Measurements from ENCODE around the gene MARCHF5.
"Not testable (repeated sequence)": the region's sequence is repeated elsewhere in the genome, so short reads cannot be mapped to it uniquely, and the experiment has no call there.

MARCHF5 gene

DNA sequence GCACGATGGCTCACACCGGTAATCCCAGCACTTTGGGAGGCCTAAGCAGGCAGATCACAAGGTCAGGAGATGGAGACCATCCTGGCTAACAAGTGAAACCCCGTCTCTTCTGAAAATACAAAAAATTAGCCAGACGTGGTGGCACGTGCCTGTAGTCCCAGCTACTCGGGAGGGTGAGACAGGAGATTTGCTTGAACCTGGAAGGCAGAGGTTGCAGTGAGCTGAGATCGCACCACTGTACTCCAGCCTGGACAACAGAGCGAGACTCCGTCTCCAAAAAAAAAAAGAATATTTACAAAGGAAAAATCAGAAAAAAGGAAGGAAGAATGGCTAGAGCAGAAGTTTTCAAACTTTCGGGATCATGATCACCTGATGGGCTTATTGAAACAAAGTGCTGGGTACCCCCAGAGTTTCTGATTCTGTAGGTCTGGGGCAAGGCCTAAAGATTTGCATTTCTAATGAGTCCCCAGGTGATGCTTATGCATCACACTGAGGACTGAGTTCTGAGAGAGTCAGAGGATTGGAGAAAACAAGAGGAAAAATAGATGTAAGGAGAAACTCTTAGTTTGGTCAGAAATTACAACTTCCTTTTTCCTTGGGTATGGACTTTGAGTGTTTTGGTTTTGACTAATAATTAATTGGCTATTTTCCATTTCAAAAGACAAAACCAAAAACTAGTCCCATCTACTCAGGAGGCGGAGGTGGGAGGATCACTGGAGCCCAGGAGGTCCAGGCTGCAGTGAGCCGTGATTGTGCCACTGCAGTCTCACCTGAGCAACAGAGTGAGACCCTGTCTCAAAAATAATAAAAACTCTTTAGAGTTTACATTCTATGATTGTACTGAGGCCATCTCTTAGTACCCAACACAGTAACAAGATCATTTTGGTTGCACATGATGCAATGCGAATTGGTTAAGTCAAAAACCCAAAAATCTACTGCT lies 14.4 kb downstream of the MARCHF5 start:
- DNase-seq = no peak

DNA sequence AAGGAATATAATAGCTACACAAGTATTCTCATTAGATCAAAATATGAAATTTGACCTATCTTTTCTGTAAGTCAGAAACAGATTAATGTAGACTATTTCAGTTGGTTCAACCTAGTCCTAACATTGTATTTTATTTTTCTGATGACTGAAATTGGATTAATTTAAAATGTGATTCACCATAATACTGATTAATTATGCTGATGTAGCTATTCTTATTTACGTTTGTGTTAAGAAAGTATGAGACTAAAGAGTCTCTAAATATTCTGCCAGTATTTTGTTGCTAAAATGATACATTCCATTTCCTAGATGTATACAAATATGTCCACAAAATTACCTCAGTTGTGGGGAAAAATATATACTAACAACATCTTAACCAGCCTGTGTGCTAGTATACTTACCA lies 18.3 kb downstream of the MARCHF5 start:
- DNase-seq = no peak

DNA sequence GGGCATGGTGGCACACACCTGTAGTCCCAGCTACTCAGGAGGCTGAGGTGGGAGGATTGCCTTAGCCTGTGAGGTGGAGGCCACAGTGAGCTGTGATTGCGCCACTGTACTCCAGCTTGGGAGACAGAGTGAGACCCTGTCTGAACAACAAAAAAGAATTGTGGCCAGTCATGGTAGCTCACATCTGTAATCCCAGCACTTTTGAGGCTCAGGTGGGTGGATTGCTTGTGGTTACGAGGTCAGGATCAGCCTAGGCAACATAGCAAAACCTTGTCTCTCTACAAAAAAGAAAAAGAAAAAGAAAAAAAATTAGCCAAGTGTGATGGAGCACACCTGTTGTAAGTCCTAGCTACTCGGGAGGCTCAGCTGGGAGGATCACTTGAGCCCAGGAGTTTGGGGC lies 22.8 kb downstream of the MARCHF5 start:
- DNase-seq = no peak

DNA sequence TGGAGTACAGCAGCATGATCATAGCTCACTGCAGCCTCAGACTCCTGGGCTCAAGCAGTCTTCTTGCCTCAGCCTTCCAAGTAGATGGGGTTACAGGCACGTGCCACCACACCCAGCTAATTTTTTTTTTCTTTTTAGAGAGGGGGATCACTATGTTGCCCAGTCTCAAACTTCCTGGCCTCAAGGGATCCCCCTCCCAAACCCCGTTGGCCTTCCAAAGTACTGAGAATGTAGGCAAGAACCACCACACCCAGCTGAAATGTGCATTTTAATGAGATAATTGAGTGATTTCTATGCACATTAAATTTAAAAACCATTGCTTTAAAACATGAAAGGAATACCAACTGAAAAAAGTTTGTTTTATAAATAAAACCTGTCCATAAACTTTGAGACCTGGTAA lies 25.6 kb downstream of the MARCHF5 start:
- no peak for DNase-seq

DNA sequence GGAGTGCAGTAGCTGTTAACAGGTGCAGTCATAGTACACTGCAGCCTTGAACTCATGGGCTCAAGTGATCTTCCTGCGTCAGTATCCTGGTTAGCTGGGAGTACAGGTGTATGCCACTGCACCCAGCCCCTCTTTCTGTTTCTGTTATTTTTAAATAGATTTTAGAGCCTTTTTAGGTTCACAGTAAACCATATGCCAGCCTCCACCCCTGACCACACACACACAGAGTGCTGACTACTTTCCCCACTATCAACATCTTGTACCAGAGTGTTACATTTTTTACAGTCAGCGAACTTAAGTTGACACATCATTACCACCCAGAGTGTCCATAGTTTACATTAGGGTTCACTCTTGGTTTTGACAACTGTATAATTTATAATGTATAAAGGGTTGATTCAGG lies 32.1 kb downstream of the MARCHF5 start:
- no peak for DNase-seq

DNA sequence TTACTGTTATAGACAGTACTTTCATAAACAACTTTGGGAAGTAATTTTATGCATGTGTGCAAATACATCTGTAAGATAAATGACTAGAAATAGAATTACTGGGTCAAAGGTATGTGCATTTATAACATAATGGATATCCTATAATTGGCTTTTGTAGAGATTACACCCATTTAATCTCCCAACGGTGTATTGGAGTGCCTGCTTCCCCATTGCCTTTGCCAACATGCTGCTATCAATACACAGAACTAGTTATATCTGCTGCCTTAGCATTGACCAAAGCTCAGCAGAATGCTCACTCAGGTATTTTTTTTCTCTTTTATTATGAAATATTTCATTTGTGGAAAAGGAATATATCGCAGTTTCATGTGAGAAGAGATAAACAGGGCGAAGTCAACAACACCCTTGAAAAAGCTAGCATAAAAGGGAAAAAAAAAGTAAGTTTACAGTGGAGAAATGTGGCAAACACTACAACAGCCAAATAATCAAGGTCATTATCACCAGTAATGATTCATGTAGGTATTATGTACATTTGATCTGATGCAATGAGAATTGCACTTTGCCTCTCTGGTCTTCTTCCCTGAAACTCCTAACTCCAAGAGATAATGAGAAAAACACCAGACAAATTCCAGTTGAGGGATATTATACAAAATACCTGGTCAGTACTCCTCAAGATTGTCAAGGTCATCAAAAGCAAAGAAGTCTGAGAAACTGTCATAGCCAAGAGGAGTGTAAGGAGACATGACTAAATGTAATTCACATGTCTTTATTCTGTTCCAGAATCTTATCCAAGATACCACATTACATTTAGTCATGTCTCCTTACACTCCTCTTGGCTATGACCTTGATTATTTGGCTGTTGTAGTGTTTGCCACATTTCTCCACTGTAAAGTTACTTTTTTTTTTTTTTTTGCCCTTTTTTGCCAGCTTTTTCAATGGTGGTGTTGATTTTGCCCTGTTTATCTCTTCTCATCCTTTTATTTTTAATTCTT lies 36.8 kb downstream of the MARCHF5 start:
- no peak for DNase-seq

DNA sequence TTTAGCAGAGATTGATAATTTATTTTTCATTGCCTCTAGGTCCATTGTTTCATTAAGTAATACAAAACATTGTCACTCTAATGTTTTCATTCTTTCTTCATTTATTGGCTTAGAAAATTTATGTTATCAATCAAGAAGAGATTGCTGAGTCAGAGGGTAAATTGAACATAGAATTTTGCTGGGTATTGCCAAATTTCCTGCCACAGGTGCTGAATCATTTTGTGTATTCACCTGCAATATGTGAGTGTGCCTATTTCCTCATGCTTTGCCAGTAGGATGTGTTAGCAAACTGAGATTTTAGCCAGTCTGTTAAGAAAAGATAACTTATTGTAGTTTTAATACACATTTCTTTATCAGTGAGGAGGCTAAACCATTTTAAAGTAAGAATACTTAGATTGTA lies 38.0 kb downstream of the MARCHF5 start:
- DNase-seq = no peak

DNA sequence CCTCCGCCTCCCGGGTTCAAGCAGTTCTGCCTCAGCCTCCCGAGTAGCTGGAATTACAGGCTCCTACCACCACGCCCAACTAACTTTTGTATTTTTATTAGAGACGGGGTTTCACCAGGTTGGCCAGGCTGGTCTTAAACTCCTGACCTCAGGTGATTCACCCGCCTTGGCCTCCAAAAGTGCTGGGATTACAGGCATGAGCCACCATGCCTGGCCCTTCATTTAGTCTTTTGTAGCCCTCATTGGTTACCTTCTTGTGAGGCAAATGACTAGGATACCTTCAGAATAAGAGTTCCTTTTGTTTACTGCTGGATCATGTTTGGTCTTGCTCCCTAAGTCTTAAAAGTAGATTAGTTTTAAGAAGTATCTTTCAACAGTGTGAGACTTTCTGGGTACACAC lies 39.0 kb downstream of the MARCHF5 start:
- DNase-seq = not testable (repeated sequence)

DNA sequence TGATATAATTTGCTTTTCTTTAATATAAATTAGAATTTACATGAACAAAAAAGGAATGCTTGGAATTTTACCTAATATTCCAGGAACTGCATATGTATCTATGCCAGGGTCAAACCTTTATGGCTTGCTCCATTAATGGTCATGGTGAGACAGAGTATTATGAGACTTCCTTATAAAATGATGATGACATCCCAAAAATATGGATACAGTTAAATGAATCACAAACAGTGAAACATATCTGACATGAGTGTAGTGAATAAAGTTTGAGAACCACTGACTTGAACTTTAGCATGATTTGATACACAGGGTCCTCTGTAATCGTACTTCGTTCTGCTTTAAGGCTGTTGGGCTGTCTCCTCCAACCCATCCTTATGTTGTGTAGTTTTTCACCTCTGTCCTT lies 51.8 kb downstream of the MARCHF5 start:
- DNase-seq = no peak

DNA sequence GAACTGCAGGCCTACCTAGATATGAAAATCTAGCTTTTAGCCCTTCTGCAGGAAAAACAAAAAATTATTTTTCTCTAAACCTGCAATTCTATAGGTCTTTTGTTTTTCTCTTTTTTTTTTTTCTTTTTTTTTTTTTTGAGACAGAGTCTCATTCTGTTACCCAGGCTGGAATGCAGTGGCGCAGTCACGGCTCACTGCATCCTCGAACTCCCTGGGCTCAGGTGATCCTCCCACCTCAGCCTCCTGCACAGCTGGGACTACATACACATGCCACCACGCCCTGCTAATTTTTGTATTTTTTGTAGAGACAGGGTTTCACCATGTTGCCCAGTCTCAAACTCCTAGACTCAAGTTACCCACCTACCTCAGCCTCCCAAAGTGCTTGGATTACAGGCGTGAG lies 54.6 kb downstream of the MARCHF5 start:
- DNase-seq = not testable (repeated sequence)

DNA sequence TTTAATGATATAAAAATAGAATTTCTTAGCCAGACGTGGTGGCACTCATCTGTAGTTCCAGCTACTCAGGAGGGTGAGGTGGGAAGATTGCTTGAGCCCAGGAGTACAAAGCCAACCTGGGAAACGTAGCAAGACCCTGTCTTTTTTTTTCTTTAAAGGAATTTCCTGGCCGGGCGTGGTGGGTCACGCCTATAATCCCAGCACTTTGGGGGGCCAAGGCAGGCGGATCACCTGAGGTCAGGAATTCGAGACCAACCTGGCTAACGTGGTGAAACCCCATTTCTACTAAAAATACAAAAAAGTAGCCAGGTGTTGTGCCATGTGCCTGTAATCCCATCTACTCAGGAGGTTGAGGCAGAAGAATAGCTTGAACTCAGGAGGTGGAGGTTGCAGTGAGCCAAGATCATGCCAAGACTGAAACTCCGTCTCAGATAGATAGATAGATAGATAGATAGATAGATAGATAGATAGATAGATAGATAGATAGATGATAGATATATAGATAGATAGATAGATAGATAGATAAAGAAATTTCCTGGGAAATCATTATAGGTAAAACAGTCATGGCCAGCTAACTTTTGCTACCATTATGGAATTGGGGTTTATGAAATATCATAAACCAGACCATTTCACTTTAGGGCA lies 56.2 kb downstream of the MARCHF5 start:
- DNase-seq = not testable (repeated sequence)

DNA sequence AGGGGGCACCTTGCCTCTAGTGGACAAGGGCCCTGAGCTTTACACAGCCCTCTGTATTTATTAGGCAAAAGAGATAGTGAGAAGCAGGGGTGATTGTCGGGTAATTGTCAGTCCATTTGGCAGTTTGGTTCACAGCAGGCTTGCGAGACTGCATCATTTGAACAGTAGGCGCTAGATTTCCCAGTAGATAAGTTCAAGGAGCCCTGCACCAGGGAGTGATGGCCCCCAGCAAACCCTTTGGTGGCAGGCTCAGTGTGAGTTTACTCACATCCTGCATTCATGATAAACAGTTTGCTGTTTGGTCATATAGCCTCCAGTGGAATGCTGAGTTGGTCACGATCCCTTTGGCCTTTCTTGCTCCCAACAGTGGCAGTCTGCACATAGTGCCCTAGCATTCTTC lies 59.4 kb downstream of the MARCHF5 start:
- DNase-seq = no peak

DNA sequence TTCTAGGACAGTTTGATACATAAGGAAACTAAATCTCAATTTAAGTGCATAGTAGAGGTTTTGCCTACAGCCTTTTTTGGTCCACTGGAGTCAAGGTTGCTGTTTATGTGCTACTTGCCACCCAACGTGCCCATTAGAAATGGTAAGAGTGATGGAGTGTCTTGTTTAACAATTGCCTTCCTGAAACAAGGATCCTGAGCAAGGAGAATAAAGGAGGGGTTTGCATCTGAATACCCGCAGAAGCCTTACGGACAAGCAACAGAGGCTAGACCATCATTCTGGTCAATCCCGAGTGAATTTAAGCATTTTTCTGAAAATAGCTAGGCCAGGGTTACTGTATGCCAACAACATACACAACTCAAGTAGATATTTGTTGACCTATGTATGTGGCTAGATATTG lies 63.6 kb downstream of the MARCHF5 start:
- DNase-seq = no peak

DNA sequence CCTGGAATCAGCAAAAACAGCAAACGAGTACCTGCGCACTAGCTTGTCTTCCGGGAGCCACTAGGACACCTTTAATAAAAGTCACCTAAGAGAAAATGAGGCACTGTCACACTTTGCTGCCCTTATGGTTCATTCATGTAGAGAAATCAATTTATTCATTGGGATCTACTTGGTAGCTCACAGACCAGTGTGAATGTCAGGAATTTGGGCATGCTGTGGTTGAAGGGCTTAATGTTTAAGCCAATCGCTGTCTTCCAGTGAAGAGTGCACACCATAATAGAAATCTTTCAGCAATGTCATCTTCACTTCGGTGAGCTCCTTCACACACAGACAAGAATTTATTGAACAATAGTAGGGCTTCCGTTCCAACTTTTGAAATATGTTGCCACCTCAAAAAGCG lies 65.1 kb downstream of the MARCHF5 start:
- no peak for DNase-seq

DNA sequence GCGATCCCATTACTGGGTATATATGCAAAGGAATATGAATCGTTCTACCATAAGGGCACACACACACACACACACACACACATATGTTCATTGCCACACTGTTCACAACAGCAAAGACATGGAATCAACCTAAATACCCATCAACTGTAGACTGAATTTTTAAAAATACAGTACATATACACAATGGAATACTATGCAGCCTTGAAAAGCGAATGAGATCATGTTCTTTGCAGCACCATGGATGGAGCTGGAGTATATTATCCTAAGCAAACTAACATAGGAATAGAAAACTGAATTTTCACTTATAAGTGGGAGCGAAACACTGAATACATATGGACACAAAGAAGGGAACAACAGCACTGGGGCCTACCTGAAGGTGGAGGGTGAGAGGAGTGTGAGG lies 72.5 kb downstream of the MARCHF5 start:
- no peak for DNase-seq

DNA sequence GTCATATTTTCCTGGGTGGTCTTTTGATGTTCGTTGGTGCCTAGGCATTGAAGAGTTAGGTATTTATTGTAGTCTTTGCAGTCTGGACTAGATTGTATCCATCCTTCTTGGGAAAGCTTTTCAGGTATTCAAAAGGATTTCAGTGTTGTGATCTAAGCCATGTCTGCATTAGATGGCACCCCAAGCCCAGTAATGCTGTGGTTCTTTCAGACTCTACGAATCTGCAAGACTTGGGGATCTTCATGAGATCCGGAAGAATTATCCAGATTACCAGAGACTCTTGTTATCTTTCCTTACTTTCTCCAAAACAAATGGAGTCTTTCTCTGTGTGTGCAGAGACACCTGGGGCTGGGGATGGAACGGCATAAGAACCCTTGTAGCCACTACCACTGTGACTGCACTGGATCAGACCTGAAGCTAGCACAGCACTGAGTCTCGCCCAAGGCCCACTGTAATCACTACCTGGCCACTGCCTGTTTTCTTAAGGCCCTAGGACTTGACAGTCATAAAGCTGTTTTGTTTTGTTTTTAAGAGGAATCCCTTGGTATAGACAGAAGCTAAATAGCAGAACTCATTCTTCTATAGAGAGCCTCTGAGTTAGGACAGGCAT lies 75.5 kb downstream of the MARCHF5 start:
- DNase-seq = no peak

DNA sequence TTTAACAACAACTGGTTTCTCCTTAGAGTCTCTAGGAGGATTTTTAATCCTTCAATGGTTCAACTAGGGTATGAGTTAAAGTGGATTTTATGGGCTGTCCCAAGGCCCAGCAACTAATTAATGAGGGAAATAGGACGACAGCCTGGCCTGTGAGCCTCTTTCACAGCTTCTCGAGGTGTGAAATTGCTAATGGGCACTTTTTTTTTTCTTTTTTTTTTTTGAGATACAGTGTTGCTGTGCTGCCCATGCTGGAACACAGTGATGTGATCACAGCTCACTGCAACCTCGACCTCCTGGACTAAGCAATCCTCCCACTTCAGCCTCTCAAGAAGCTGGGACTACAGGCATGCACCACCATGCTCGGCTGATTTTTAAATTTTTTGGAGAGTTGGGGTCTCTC lies 87.0 kb downstream of the MARCHF5 start:
- no peak for DNase-seq

DNA sequence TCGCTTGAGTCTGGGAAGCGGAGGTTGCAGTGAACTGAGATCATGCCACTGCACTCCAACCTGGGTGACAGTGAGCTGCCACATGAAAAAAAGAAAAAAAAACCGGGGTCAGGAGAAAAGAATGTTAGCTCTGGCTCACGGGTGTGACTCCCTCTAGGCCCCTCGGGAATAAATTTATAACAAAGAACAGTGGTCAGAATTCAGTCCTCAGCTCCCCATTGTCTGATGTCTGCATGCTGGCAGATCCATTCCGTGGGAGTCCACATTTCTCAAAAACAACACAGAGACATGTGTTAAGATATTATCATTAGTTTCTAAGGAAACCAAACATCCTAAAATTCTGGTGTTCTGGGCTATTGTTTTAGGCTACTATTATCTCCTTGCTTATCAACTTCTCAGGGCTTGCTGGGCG lies 90.6 kb downstream of the MARCHF5 start:
- DNase-seq = no peak

DNA sequence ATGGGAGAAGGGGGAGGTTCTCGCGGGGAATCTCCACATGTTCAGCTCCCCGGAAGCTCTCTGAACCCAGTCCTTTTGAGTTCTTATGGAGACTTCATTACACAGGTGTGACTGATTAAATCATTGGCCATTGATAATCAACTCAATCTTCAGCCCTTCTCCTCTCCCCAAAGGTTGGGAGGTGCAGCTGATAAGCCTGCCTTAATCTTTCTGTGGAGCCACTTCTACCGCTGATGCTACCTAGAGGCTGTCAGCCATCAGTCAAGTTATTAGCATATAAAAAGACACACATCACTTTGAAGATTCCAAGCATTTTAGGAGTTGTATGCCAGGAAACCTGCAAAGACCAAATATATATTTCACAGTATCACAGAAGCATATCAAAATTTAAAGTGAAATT lies 91.7 kb downstream of the MARCHF5 start:
- DNase-seq = no peak

DNA sequence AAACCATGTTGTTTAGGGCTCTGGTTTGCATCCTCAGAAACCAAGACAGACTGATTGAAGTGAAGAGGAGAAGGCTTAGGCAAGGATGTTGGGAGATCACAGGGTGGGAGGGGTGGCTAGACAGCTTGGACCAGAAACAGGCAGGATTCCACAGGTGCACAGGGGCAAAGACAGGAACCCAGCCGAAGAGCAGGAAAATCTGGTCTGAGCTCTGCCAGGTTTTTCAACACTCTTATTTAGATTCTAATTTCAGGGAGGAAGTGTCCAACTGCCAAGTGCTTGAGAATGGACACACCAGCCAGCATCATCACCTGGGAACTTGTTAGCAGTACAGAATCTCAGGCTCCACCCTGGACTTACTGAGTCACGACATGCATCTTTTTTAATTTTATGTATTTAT lies 93.8 kb downstream of the MARCHF5 start:
- no peak for DNase-seq

DNA sequence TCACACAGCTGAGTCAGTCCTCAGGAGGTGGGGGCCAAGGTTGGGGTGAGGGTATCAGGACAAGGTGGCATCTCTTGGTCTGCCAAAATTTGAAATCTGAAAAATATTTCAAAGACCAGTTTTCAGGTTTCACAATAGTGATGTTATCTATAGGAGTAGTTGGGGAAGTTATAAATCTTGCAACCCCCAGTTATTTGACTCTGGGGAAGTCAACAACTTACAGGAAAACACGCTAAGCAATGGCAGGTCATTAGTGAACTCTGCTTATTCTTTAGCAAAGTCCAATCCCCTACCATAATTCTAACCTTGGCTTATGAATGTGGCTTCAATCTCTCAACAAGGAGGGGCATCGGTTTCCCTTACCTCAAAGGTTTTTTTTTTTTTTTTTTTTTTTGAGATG lies 94.9 kb downstream of the MARCHF5 start:
- no peak for DNase-seq

DNA sequence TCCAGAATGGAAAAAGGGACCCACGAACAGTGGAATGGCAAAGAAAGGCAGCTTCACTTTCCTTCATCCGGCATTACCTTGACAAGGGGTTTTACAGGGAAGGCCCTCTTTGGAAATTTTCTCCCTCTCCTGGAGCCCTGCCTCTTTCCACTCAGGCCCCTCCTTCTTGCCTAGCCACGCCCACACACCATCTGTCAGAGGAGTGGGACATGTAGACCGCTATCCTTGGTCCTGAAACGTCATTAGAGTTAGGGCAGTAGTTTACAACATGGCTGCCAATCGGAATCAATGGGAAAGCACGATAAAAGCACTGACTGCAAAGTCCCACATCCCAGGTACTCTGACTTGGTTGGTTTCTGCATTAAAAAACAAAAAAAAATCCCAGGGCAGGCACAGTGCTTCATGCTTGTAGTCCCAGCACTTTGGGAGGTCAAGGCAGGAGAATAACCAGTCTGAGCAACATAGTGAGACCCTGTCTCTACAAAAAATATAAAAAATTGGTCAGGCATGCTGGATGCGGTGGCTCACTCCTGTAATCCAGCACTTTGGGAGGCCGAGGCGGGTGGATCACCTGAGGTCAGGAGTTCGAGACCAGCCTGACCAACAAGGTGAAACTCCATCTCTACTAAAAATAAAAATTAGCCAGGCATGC lies 96.4 kb downstream of the MARCHF5 start:
- no peak for DNase-seq

Measured in activated CD8-positive, alpha-beta memory T cell treated with anti-CD3 and anti-CD28 coated beads, Interleukin-2, amount 50 U/mL, for 4 hours (primary cell).